HL-60/S4 (cell line): ENCODE results near the gene NATD1.

ENCODE experiments used
- in situ Hi-C: fragments of 300-500 bp; cut with MboI; formaldehyde crosslinking; loops from 2 replicates; pipeline ENCODE4 v1.14.3; 2022; ENCODE audit warnings: low sequenced_read_pairs

NATD1 gene

GRCh38 chr17:21252796-21253645 lies at the start of gene NATD1:
NATD1 (minus strand) TSS chr17:21253410; CDS start chr17:21253264, 146 bp downstream.
- in situ Hi-C loops: no loop called here

GRCh38 chr17:21301593-21302550 lies 48.7 kb upstream of the NATD1 start:
- in situ Hi-C loops: no loop called here

- in situ Hi-C loops: no loop called here
Observed at GRCh38 chr17:21300601-21301571, 47.7 kb upstream of the NATD1 start.

DNA sequence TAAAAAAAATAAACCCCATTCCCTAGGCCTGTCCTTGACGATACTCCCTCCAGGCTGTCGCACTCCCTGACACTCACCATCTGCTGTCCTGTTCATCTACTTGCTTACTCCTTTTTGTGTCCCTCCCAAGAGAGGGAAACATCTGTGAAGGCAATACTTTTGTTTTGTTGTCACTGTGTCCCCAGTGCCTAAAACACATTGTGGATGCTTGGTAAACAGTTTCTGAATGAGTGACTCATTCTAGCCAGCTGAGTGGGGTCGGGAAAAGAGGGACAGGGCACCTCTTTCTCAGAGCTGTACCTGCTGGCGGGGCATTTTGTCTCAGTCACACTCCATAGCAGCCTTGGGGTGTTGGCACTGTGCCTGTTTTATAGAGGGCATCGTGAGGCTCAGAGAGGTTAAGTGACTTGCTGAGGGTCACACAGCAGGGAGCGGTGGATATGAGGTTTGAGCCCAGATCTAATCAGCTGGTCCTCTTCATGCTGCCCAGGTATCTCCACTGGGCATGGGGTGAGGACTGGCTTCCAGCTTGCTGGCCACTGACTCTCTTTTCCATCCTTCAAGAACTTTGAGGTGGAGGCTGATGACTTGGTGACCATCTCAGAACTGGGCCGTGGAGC lies 46.9 kb upstream of the NATD1 start:
- in situ Hi-C loops: loop anchor here (25.0 kb wide), 1 partner anchor 212 kb away; no protein-coding TSS in a partner anchor

DNA sequence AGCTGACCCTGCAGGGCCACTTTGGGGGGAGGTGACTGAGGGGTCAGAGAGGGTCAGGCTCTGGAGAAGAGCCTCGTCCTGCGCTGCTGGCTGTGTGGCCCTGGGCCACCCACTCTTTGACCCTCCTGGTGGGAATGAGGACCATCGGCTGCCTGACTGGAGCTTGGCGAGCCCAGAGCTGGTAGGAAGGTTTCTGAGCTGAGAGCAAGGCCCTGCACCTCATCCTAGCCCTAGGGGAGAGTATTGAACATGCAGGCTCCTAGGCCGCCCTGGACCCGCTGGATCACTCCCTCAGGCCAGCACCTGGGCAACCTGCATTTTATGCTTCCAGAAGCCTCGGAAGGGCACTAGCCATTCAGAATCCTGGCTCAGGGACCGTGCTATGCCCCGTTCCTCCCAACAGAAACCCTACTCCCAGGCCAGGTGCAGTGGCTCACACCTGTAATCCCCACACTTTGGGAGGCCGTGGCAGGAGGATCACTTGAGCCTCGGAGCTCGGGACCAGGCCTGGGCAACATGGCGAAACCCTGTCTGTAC lies 45.8 kb upstream of the NATD1 start:
- in situ Hi-C loops: loop anchor here (25.0 kb wide), 1 partner anchor 213 kb away; no protein-coding TSS in a partner anchor

DNA sequence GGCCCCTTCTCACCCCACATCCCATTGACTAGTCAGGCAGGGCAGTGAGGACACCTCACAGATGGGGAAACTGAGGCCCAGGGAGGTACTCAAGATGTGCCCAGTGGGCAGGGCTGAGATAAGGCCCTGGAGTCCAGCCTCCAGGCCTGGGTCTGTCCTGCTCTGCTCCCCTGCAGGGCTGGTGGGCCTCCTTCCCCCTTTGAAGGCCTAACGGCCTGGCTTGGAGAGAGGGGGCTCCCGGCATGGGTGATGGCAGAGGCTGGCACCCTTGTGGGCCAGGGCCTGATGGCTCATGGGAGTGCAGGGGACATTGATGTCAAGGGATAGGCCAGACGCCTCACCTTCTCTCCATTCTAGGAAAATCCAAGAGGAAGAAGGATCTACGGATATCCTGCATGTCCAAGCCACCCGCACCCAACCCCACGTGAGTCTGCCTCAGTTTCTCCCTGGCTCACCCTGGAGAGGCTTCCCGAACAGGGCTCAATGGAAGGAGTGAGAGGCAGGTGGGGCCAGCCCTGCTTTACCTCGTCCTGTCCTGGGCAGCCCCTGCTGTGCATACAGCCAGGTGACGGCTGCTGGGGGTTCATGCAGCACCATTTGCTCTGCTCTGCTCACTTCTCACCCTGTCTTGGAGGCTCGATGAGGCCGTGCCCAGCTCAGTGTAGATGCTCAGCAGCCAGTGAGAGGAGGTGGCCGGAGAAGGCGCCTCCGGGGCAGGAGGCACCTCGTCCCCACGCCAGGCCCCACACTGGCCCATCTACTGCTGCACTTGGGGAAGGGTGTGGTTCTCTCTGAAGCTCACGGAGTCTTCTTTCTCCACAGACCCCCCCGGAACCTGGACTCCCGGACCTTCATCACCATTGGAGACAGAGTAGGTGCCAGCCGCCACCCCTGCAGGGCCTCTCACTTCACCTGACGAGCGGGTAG lies 45.1 kb upstream of the NATD1 start:
- in situ Hi-C loops: loop anchor here (25.0 kb wide), 1 partner anchor 214 kb away; no protein-coding TSS in a partner anchor

DNA sequence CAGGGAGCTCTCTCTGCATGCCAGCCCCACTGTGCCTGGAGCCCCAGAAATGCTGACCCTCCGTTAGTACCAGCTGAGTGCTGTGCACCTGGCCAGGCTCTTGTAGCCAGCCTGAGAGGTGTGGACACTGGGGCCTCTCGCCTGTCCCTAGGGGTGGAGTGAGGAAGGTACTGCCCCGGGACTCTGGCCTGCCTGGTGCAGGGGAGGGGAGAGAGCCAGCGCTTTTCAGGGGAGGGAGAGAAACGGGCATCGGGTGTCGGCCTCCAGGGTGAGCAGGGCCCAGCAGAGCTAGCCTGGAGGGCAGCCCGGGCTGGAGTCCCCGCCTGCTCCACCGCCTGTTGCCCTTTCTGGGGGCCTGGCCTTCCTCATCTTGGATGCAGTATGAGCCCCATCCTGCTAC lies 44.4 kb upstream of the NATD1 start:
- in situ Hi-C loops: loop anchor here (25.0 kb wide), 1 partner anchor 215 kb away; no protein-coding TSS in a partner anchor

- in situ Hi-C loops: loop anchor here (25.0 kb wide), 1 partner anchor 215 kb away; no protein-coding TSS in a partner anchor
Observed at GRCh38 chr17:21297026-21297520, 43.9 kb upstream of the NATD1 start.

DNA sequence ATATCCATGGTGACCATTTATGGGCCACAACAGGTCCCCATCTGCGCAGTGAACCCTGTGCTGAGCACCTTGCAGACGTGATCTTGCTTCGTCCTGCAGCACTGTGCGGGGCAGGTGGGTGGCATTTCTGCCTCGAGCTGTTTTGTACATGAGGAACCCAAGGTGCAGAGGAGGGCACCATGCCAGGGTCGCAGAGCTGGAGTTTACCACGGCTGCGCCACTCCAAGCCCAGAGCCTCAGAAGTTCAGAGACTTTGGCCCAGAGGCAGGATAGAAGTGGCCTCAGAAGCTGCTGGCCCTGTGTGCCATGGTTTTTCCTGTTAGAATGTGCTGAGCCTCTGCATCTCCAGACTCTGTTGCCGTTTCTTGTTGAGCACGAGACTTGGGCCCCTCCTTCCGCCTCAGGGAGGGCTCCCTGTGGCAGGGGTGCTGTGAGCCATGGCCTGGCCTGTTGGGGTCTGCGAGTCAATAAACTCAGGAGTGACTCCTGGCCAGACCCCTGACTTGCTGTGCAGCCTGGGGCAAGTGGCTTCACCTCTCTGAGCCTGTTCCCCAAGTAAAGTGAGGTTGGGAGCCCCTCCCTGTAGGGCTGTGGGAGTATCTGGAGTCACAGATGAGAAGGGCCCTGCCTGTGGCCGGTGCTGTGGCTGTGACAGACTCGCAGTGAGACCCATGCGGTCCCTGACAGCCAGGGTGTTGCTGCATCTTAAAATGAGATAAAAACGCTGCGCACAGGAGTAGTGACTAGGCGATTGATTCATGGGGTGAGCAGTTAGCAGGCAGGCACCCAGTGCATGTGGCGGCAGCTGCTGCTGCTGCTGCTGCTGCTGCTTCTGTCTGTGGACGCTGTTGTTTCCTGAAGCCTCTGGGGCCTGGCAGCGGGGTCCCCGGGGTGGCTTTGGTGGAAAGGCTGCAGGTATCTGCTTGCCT lies 43.2 kb upstream of the NATD1 start:
- in situ Hi-C loops: loop anchor here (25.0 kb wide), 1 partner anchor 216 kb away; no protein-coding TSS in a partner anchor

GRCh38 chr17:21295036-21295952 lies 42.1 kb upstream of the NATD1 start:
- in situ Hi-C loops: loop anchor here (25.0 kb wide), 1 partner anchor 217 kb away; no protein-coding TSS in a partner anchor

DNA sequence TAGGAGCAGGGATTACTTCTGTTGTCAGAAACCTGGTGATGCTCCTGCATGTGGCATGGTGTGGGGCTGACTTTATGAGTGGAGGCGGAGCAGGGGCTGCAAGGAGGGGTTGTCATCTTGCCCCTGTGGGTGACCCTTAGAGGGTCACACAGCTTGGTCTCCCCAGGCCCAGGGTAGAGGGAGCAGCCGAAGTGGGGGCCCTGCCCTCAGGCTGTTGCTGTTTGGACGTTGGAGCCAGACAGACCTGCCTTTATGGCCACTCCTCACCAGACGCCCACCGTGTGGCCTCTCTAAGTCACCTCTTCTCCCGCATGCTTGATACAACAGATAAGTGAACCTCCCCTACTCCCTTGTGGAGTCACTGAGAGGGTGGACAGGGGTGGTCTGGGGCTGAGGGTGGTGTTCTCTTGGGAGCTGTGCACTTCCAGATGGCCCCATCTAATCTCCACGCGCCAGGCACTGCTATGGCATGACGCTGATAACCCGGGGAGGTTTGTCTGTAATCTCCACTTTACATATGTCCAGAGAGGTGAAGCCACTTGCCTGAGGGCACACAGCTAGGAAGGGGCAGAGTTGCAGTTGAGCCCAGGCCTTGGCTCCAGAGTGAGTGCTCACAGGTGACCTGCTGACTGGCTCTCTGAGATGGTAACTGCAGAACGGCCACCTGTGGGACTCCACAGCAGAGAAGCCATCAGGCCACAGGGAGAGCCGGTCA lies 41.3 kb upstream of the NATD1 start:
- in situ Hi-C loops: loop anchor here (25.0 kb wide), 1 partner anchor 218 kb away; no protein-coding TSS in a partner anchor

GRCh38 chr17:21293831-21294210 lies 40.6 kb upstream of the NATD1 start:
- in situ Hi-C loops: loop anchor here (25.0 kb wide), 1 partner anchor 218 kb away; no protein-coding TSS in a partner anchor

DNA sequence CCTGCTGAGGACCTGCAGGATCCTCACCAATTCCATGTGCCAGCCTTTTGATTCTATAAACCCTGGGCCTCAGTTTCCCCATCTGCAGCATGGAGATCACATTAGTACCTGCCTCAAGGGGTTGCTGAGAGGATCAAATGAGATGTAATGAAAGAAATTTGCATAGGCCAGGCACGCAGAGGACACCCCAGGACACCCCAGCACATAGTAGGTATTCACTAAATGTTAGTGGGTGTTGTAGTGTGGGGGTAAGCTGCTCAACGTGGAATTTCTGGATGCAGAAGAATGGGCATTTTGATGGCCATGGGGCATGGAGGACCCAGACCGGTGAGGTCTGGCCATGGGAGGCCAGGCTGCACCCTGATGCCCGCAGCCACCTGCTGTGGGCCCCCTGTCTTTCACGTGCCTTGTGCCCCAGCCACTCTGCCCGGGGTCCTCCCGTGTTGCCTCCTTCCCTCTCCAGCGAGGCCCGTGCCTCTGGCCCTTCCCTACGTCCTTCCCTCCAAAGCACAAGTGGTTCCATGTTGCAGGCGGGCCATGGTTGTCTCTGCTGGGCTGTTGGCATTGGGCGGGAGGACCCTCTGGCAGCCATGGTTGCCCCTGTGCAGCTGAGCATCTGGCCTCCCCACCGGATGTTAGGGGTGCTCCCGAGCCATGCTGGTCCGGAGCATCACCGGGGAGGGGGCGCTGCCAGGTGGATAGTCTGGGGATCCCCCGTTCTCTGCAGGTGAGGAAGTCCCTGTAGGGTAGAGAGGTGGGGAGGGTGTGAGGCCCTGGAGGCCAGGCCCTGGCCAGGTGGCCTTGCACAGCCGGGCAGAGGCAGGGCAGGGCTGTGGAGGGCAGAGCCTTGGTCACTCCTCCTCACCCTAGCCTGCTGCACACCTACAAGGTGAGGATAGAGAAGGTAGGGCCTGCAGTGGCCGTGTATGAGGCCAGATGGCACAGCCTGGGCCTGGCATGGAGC lies 39.9 kb upstream of the NATD1 start:
- in situ Hi-C loops: loop anchor here (25.0 kb wide), 1 partner anchor 219 kb away; no protein-coding TSS in a partner anchor

DNA sequence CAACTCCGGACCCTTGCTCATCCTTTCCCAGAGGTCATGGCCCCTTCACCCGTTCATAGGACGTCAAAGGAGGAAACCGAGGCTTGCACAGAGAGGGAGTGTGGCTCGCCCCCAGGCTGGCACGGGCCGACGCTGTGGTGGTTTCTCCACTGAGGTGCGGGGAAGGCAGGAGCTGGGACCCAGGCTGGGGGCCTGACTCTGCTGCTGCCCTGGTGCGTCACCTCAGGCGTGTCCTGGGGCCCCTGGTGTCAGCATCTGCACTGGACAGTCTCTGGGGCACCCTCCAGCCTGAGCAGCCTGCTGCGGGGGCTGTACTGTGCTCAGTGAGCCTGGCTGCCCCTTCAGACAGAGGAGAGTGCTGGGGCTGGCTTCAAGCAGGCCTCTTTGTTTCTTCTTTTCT lies 38.7 kb upstream of the NATD1 start:
- in situ Hi-C loops: loop anchor here (25.0 kb wide), 1 partner anchor 220 kb away; no protein-coding TSS in a partner anchor
